ENCODE data around the gene THAP4.

Gene THAP4

GRCh38 chr2:241582806-241583205 is 54.2 kb downstream of the THAP4 start:
- H3K36me3 ChIP-seq, result peaks cover 42% of the 10 kb centered on the region
- H3K27ac ChIP-seq, result no peak overlapping the region
- no peak overlapping the region for H3K4me3 ChIP-seq (ENCODE audit: low read depth, low read length)
- H3K27me3 ChIP-seq (ENCODE audit: insufficient read depth, low read depth, severe bottlenecking), result no peaks in the 10 kb centered on the region
- TF ChIP-seq CTCF (IDR thresholded peaks at IDR 0.05; ENCODE audit: low read depth, low read length), result no peak
- no peak for DNase-seq
- peaks cover 12% of the 10 kb centered on the region for H3K9me3 ChIP-seq (ENCODE audit: severe bottlenecking)

GRCh38 chr2:241582328-241582727 is 54.6 kb downstream of the THAP4 start:
- Histone ChIP-seq H3K27ac (no peak overlapping the region), H3K27me3 (ENCODE audit: insufficient read depth, low read depth, severe bottlenecking) (no peaks in the 10 kb centered on the region), H3K36me3 (peaks cover 42% of the 10 kb centered on the region), H3K9me3 (ENCODE audit: severe bottlenecking) (peaks cover 12% of the 10 kb centered on the region), H3K4me3 (ENCODE audit: low read depth, low read length) (no peak overlapping the region)
- no peak for DNase-seq
- TF ChIP-seq CTCF (IDR thresholded peaks at IDR 0.05; ENCODE audit: low read depth, low read length), result no peak

- no peak for TF ChIP-seq CTCF (IDR thresholded peaks at IDR 0.05; ENCODE audit: low read depth, low read length)
- Histone ChIP-seq H3K4me3 (ENCODE audit: low read depth, low read length) (no peak overlapping the region), H3K9me3 (ENCODE audit: severe bottlenecking) (no peaks in the 10 kb centered on the region), H3K27me3 (ENCODE audit: insufficient read depth, low read depth, severe bottlenecking) (no peaks in the 10 kb centered on the region), H3K27ac (no peak overlapping the region), H3K36me3 (peaks cover 23% of the 10 kb centered on the region)
- no peak for DNase-seq
These were observed 57.7 kb downstream of the THAP4 start for GRCh38 chr2:241579281-241579680.

- no peak for DNase-seq
- TF ChIP-seq CTCF (IDR thresholded peaks at IDR 0.05; ENCODE audit: low read depth, low read length), result no peak
- Histone ChIP-seq H3K36me3 (peaks cover 11% of the 10 kb centered on the region), H3K9me3 (ENCODE audit: severe bottlenecking) (no peaks in the 10 kb centered on the region), H3K27ac (no peak overlapping the region), H3K27me3 (ENCODE audit: insufficient read depth, low read depth, severe bottlenecking) (no peaks in the 10 kb centered on the region), H3K4me3 (ENCODE audit: low read depth, low read length) (no peak overlapping the region)
These were observed 59.4 kb downstream of the THAP4 start for GRCh38 chr2:241577413-241578122.

- no peak overlapping the region for H3K4me3 ChIP-seq (ENCODE audit: low read depth, low read length)
- H3K9me3 ChIP-seq (ENCODE audit: severe bottlenecking), result no peaks in the 10 kb centered on the region
- no peak overlapping the region for H3K27ac ChIP-seq
- no peaks in the 10 kb centered on the region for H3K27me3 ChIP-seq (ENCODE audit: insufficient read depth, low read depth, severe bottlenecking)
- H3K36me3 ChIP-seq, result peaks cover 11% of the 10 kb centered on the region
- DNase-seq, result no peak
- no peak for TF ChIP-seq CTCF (IDR thresholded peaks at IDR 0.05; ENCODE audit: low read depth, low read length)
These were observed 60.7 kb downstream of the THAP4 start for GRCh38 chr2:241576293-241576654.

Measured in WERI-Rb-1 (cell line).